ENCODE data around the gene YDJC. TPM values are rescaled to one million over a fixed set of nuclear protein-coding genes. Genes with fewer than 3 reads are reported as not detected.

Gene YDJC
- total and polyA plus RNA-seq, 9 of the 15 experiments (the other 6 are each of a cell fraction or from before 2014, with no cell fraction given), result 13.5 to 871 (median 164) TPM

DNA sequence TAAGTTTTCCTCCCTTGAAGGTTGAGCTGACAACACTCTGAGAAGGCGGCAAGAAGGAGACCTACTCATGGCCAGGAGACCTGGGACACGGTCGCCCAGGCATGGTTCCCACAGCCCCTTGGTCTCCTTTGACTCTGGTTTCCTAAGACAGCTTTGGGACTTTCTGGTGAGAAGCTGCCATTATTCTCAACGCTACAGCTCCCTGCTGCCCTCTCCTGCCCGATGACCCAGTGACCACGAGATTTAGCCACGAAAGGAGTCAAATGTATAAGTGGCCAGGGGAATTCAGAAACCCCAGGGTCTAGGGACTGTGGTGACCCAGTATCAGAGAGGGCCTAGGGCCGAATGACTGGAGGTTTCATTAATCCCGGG, 11.6 kb upstream of the YDJC start:
- in situ Hi-C loops (cut with MboI) (loop anchor here (5.0 to 25.0 kb wide), 3 partner anchors 104 to 504 kb away; no protein-coding TSS in a partner anchor), intact Hi-C loops (cut with micrococcal nuclease) (loop anchor here (1.0 kb wide), 3 partner anchors 9 to 47 kb away; partner anchors contain the start of genes CCDC116 and PPIL2)
- CTCF ChIA-PET (ENCODE audit: low intra/inter-chr PET ratio), result interaction anchor here (0.5 to 8.8 kb wide), 10 partner anchors 11 to 864 kb away, joined by 3 to 99 read pairs (median 5); partner anchors contain the start of genes CCDC116 and YDJC
- TF ChIP-seq, protein P1, sequence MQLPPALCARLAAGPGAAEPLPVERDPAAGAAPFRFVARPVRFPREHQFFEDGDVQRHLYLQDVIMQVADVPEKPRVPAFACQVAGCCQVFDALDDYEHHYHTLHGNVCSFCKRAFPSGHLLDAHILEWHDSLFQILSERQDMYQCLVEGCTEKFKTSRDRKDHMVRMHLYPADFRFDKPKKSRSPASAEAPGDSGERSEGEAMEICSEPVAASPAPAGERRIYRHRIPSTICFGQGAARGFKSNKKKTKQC (CRISPR knock-in tag; IDR thresholded peaks at IDR 0.05), result no peak
- TF ChIP-seq HLTF (IDR thresholded peaks at IDR 0.05) (no peak), ZNF76 (CRISPR knock-in tag; IDR thresholded peaks at IDR 0.05; ENCODE audit: borderline replicate concordance) (no peak), SAP30 (IDR thresholded peaks at IDR 0.05; ENCODE audit: borderline replicate concordance, insufficient read depth, low read depth, low read length, poor library complexity, severe bottlenecking) (peak; percentile 96), KLF6 (CRISPR knock-in tag; IDR thresholded peaks at IDR 0.05; ENCODE audit: borderline replicate concordance) (no peak), TOE1 (IDR thresholded peaks at IDR 0.05; ENCODE audit: borderline replicate concordance) (no peak), TOE1 (CRISPR knock-in tag; IDR thresholded peaks at IDR 0.05; ENCODE audit: borderline replicate concordance, low read depth) (no peak), NR2C2 (CRISPR knock-in tag; IDR thresholded peaks at IDR 0.05) (no peak), NR2C2 (tag; IDR thresholded peaks at IDR 0.05) (no peak), ZBTB1 (CRISPR knock-in tag; IDR thresholded peaks at IDR 0.05; ENCODE audit: borderline replicate concordance, low read depth) (no peak), ZKSCAN8 (CRISPR knock-in tag; IDR thresholded peaks at IDR 0.05) (no peak), MEIS2 (IDR thresholded peaks at IDR 0.05; ENCODE audit: partially characterized antibody) (no peak), GABPB2 (CRISPR knock-in tag; conservative IDR thresholded peaks at IDR 0.05) (no peak), ZNF436 (CRISPR knock-in tag; IDR thresholded peaks at IDR 0.05) (no peak), EP300 (IDR thresholded peaks at IDR 0.05; ENCODE audit: low read length) (peak; percentile 18; the same call in 1 of the 2 replicates), SRSF3 (IDR thresholded peaks at IDR 0.05; ENCODE audit: insufficient read depth, low read length) (no peak)
- TF ChIP-seq, protein P2, sequence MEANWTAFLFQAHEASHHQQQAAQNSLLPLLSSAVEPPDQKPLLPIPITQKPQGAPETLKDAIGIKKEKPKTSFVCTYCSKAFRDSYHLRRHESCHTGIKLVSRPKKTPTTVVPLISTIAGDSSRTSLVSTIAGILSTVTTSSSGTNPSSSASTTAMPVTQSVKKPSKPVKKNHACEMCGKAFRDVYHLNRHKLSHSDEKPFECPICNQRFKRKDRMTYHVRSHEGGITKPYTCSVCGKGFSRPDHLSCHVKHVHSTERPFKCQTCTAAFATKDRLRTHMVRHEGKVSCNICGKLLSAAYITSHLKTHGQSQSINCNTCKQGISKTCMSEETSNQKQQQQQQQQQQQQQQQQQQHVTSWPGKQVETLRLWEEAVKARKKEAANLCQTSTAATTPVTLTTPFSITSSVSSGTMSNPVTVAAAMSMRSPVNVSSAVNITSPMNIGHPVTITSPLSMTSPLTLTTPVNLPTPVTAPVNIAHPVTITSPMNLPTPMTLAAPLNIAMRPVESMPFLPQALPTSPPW (CRISPR knock-in tag; IDR thresholded peaks at IDR 0.05), result no peak
- TF ChIP-seq, protein P3, sequence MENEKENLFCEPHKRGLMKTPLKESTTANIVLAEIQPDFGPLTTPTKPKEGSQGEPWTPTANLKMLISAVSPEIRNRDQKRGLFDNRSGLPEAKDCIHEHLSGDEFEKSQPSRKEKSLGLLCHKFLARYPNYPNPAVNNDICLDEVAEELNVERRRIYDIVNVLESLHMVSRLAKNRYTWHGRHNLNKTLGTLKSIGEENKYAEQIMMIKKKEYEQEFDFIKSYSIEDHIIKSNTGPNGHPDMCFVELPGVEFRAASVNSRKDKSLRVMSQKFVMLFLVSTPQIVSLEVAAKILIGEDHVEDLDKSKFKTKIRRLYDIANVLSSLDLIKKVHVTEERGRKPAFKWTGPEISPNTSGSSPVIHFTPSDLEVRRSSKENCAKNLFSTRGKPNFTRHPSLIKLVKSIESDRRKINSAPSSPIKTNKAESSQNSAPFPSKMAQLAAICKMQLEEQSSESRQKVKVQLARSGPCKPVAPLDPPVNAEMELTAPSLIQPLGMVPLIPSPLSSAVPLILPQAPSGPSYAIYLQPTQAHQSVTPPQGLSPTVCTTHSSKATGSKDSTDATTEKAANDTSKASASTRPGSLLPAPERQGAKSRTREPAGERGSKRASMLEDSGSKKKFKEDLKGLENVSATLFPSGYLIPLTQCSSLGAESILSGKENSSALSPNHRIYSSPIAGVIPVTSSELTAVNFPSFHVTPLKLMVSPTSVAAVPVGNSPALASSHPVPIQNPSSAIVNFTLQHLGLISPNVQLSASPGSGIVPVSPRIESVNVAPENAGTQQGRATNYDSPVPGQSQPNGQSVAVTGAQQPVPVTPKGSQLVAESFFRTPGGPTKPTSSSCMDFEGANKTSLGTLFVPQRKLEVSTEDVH (IDR thresholded peaks at IDR 0.05; ENCODE audit: low read depth, partially characterized antibody), result no peak

More for the DNA sequence above, 11.6 kb upstream of the YDJC start:
- ATAC-seq (peak; percentile 67), DNase-seq (ENCODE audit: extremely low read depth in 1 of 4, low spot score in 3 of 4) (peak; percentile 90 to 98 (median 92)), FAIRE-seq (no peak)
- Histone ChIP-seq H3K9me1 (ENCODE audit: control insufficient read depth, insufficient read depth, low read length) (peaks cover 14% of the 10 kb centered on the region), H3K4me1 (replicated peaks in 1 of 2; ENCODE audit: control insufficient read depth in 2 of 2, insufficient read depth in 2 of 2, low read length in 2 of 2) (peaks cover 29 to 60% of the 10 kb centered on the region in 2 experiments), H3K4me3 (peak overlapping the region; percentile 59), H3K27me3 (ENCODE audit: control insufficient read depth in 2 of 2, insufficient read depth in 2 of 2, low read length in 2 of 2) (no peaks in the 10 kb centered on the region; a peak in 1 of 5 replicates), H4K20me1 (replicated peaks; ENCODE audit: control insufficient read depth, insufficient read depth, low read length) (peaks cover 17% of the 10 kb centered on the region), H3K9ac (ENCODE audit: insufficient read depth in 1 of 2, low read depth in 2 of 2, low read length in 2 of 2) (peak overlapping the region; percentile 92), H2AFZ (ENCODE audit: low read depth, low read length) (peak overlapping the region; percentile 97), H3K36me3 (ENCODE audit: control insufficient read depth, insufficient read depth, low read length) (peaks cover 28% of the 10 kb centered on the region), H3K4me2 (ENCODE audit: insufficient read depth, low read length) (peak overlapping the region; percentile 95), H3K79me2 (ENCODE audit: control insufficient read depth, insufficient read depth, low read length) (peaks cover 32% of the 10 kb centered on the region), H3K27ac (ENCODE audit: extremely low read depth, low read depth, low read length) (peak overlapping the region; percentile 83), H3K9me3 (replicated peaks; ENCODE audit: control insufficient read depth, insufficient read depth, low read depth, low read length) (no peaks in the 10 kb centered on the region)
- POLR2A ChIA-PET, result interaction anchor here (0.6 to 76.8 kb wide), 35 partner anchors 18 to 1447 kb away, joined by 3 to 4622 read pairs (median 4); partner anchors contain the start of genes CCDC116, MAPK1, PPIL2 and SDF2L1
- 1% methylated on average over 9 of the region's 9 CpGs for WGBS (ENCODE audit: insufficient coverage, low coverage, missing lambda C conversion rate)
- TSS peak; percentile 96 for BruUV-seq (replicated peaks)

All from K562 (cell line).